Subcutaneous preadipocyte (primary cell): ENCODE measurements around the gene TYK2. TPM values are rescaled to one million over a fixed set of nuclear protein-coding genes. Genes with fewer than 3 reads are reported as not detected.

ENCODE experiments used
- small RNA-seq: library from RNA; depleted of rRNA; stranded (forward); fragments of <200 nt; gene quantifications from one replicate; pipeline ENCODE3, GENCODE V24; 2012
- total RNA-seq: library from RNA; depleted of rRNA; stranded (reverse); fragments of >200 nt; gene quantifications from 2 replicates; pipeline ENCODE4 v1.2.3, GENCODE V29; 2012

The TYK2 gene
- total RNA-seq, result 63.9 and 75.5 TPM in 2 replicates

DNA sequence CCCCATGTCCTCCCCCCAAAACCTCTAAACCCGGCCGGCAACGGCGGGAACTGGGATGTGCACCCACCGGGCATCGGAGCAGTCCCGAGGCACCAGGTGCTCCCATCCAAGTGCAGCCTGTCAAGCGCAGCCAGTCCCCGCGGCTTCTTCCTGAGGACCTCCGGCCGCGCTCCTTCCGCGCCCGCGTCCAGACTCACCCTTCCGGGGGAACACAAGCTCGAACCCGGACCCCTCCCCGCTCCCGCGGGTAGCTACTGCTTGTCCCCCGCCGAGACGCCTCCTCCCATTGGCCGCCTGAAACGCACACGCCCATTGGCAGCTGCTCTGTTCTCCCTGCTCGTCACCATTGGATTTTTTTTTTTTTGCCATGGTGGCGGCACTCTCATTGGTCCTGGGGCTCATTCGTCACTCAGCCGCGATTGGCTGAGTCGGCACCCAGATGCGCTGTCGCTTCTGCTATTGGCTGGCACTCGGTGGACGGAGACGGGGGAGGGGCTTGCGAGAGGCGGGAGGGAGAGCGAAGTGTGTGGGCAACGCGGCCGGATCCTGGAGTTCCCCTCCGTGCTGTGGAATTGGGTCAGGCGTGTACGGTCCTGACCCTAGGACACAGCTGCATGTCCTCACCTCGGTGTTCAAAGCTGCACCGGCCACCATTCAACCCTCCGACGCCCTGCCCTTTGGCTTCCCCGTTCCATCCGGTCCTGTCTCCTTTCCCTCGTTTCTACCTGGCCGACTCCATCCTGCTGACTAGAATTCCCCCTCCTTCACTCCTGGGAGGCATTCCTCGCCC is at the start of gene TYK2:
Gene TYK2, minus strand, starts transcription at position 260 of the 790 bp plus-strand sequence. CDS start 2,166 bp downstream, outside the sequence.

DNA sequence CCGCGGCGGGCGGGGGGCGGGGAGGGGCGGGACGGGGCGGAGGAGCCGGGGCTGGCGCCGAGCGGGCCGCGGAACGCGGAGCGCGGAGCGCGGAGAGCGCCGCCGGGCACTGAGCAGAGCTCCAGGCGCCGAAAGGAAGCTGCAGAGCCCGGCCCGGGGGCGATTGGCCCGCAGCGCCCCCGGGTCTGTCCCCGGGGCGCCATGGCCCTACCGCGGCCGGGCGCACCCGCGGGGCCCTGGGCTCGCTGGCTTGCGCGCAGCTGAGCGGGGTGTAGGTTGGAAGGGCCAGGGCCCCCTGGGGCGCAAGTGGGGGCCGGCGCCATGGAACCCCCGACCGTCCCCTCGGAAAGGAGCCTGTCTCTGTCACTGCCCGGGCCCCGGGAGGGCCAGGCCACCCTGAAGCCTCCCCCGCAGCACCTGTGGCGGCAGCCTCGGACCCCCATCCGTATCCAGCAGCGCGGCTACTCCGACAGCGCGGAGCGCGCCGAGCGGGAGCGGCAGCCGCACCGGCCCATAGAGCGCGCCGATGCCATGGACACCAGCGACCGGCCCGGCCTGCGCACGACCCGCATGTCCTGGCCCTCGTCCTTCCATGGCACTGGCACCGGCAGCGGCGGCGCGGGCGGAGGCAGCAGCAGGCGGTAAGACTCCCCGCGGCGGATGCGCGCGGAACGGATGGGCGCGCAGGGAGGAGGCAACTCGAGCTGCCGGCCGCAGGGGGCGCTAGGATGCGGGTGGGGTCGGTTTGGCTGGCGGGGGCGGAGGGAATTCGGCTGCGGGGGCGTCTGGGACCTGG is 40.3 kb upstream of the TYK2 start, which contains the start of gene PDE4A:
Gene PDE4A, plus strand, starts transcription at position 95 of the 796 bp plus-strand sequence. Its CDS starts 227 bp downstream, at position 322.

DNA sequence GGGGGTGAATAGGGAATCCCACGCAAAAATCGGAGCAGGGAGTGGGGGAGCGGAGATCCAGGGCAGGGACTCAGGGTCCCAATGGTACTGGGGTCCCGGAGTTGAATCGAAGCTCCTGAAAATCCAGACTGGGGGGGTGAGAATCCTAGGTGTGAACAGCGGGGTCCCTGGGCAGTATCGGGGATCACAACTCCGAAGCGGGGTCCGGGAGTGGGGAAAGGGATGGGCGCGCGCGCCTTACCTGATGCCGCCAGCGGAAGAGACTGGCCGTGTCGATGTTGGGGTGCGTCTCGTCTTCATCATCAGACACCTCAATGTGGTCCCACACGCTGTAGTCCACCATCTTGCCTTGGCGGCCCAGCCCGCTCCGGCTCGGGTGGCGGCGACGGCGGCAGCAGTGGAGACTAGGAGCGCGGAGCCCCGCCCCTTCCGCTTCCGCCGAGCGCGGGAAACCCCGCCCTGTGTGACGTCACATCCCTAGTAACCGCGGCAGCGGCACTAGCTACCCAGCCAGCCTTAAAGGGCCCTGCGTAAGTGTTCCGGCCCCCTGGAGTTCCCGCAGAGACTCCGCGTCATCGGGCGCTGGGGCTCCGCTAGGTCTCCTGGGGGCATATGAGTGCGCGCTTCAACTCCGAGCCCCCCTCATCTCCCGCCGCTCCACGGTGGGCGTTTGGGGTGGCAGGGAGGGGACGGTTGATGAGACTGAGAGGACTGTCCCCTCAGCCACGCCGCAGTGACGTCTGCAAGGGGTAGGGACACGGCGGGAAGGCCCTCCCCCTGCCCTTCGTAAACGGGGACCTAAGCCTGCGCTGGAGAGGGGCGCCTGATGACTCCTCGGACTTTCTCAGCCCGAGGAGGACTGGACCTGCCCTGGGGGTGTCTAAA is 23.0 kb upstream of the TYK2 start, which contains the start of gene CDC37:
Gene CDC37, minus strand, starts transcription at position 406 of the 885 bp plus-strand sequence. Its CDS starts 63 bp downstream, at position 343.

DNA sequence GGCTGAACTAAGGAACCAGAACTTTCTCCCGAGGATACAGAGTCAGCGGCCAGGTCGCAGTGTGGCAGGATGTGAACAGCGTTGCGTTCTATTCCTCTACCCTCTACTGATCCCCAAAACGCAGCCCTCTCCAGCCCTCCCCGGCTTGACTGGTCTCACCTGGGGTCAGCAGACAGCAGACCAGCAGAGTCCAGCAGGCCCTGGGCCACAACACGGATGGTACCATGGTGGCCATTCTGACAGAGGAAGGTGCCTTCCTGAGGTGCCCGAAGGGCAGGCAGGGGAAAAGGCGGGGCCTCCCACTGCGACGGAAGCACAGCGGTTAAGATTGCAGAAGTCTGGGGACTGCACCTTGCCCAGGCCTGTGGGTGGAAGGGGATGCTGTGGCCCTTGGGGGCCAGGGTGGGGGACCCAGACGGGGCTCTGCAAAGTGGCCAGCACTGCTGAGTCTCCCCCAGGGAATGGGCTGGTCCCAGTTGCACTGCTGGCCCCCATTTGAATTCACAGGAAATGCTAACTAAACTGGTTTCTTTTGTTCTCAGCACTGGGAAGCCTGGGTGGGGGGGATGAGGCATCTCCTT is 40.9 kb downstream of the TYK2 start, which contains the start of gene ICAM3:
Gene ICAM3, minus strand, starts transcription at position 245 of the 581 bp plus-strand sequence. Its CDS starts 10 bp downstream, at position 235.

DNA sequence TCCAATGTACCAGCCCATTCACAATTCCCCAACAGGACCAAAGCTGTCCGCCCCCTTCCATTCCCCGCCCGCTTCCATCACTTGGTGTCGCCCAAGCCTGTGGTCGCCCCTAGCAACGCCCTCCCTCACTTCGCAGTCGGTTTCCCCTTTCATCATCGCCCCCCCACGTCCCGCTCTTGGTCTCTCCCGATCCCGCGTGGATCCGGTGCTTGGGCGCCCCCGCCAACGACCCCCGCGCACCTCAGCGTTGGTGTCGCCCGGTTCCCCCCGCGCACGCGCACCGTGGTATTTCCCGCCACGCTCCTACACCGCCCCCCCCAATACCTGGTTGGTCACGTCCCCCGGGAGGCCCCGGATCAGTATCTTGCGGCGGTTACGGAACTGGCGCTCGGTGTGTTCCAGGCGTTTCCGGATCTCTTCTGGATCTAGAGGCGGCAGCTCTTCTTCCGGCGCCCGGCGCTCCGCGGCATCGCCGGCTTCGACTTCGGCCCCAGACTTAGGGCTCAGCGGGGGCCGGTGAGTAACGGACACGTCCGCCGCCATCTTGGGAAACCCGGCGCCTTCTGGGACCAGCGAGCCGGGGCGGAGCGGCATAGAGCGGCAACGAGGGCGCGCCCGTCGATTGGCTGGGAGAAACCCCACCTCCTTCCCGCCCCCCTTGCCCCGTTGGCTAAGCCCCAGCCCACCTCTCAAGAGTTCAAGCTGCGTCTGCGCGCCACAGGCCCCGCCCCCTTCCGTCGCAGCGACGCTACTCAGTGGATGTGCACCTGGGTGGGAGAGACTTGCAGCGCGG is 47.2 kb downstream of the TYK2 start, which contains the start of gene RAVER1:
Gene RAVER1, minus strand, starts transcription at position 565 of the 793 bp plus-strand sequence. Its CDS starts 22 bp downstream, at position 543.

GRCh38 chr19:10315335-10316214 is 64.8 kb downstream of the TYK2 start, which contains the start of gene FDX2:
FDX2 (minus strand) TSS chr19:10316015; CDS start chr19:10315996, 19 bp downstream.

DNA sequence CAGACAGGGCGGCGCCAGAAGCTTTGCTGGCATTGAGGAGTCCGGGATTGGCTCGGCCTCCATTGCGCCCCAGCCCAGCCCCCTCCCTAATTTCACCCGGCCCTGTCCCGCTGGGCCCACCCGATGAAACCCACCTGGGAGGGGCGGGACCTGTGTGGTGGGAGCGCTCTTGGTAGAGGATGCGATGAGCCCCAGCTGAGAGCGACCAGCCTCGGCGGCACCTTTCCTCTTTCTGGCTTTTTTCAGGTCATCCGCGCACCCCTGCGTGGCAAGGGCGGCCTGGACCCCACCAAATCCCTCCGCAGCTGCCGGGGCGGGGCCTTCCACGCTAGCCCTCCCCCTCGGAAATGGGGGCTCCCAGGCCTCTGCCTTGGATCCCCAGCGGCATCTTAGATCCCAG is 70.9 kb downstream of the TYK2 start, which contains the start of gene ZGLP1:
Gene ZGLP1, minus strand, starts transcription at position 393 of the 400 bp plus-strand sequence.

Small RNA genes lying within 50 kb of the gene (small RNA-seq; reads per million reads assigned to genes)
- gene AC011511.1 (not detected), gene AC011511.4 (not detected)

Other genes with a start within 250 kb of the TYK2 start
- gene DNMT1, start 185.6 kb downstream of the TYK2 start, total RNA-seq, result 82.7 and 148 TPM in 2 replicates
- gene S1PR2, start 149.2 kb downstream of the TYK2 start, total RNA-seq, result 37.5 and 56.1 TPM in 2 replicates
- gene MRPL4, start 128.4 kb downstream of the TYK2 start, total RNA-seq, result 70.9 and 71.2 TPM in 2 replicates
- 4.4 and 5.3 TPM in 2 replicates for gene ICAM1, start 109.5 kb downstream of the TYK2 start, total RNA-seq
- 0.39 TPM in 1 of 2 replicates, not detected in the other for gene ICAM4, start 93.6 kb downstream of the TYK2 start, total RNA-seq
- gene ICAM5, start 90.6 kb downstream of the TYK2 start, total RNA-seq, result under 0.01 and 0.20 TPM in 2 replicates
- 0.20 and 0.37 TPM in 2 replicates for gene ZGLP1, start 70.8 kb downstream of the TYK2 start, total RNA-seq
- 11.4 and 15.6 TPM in 2 replicates for gene FDX2, start 64.6 kb downstream of the TYK2 start, total RNA-seq
- 6.2 and 14.1 TPM in 2 replicates for gene RAVER1, start 47.0 kb downstream of the TYK2 start, total RNA-seq
- gene ICAM3, start 40.9 kb downstream of the TYK2 start, total RNA-seq, result 8.4 and 11.4 TPM in 2 replicates
- gene CDC37, start 23.0 kb upstream of the TYK2 start, total RNA-seq, result 153 and 160 TPM in 2 replicates
- 5.1 and 6.1 TPM in 2 replicates for gene PDE4A, start 40.0 kb upstream of the TYK2 start, total RNA-seq
- gene KEAP1, start 122.8 kb upstream of the TYK2 start, total RNA-seq, result 65.4 and 67.6 TPM in 2 replicates
- gene S1PR5, start 136.9 kb upstream of the TYK2 start, total RNA-seq, result 0.20 and 0.37 TPM in 2 replicates
- 13.3 and 14.3 TPM in 2 replicates for gene ATG4D, start 163.3 kb upstream of the TYK2 start, total RNA-seq
- gene KRI1, start 185.4 kb upstream of the TYK2 start, total RNA-seq, result 8.8 and 10.8 TPM in 2 replicates
- gene CDKN2D, start 188.4 kb upstream of the TYK2 start, total RNA-seq, result 4.8 and 5.9 TPM in 2 replicates
- gene AP1M2, start 206.7 kb upstream of the TYK2 start, total RNA-seq, result not detected in 2 replicates
- gene SLC44A2, start 245.0 kb upstream of the TYK2 start, total RNA-seq, result 10.4 and 13.6 TPM in 2 replicates